GM21360 (cell line): ENCODE data around the gene CBX1.
"Not testable (repeated sequence)": the region's sequence is repeated elsewhere in the genome, so short reads cannot be mapped to it uniquely, and the experiment has no call there.

Experiments
- ATAC-seq: cut with Tn5 transposase; IDR thresholded peaks from one replicate; pipeline ENCODE4 v1.9.1; 2021; ENCODE audit warnings: mild to moderate bottlenecking, moderate library complexity; ENCODE audit not compliant: unreplicated experiment

CBX1 gene

DNA sequence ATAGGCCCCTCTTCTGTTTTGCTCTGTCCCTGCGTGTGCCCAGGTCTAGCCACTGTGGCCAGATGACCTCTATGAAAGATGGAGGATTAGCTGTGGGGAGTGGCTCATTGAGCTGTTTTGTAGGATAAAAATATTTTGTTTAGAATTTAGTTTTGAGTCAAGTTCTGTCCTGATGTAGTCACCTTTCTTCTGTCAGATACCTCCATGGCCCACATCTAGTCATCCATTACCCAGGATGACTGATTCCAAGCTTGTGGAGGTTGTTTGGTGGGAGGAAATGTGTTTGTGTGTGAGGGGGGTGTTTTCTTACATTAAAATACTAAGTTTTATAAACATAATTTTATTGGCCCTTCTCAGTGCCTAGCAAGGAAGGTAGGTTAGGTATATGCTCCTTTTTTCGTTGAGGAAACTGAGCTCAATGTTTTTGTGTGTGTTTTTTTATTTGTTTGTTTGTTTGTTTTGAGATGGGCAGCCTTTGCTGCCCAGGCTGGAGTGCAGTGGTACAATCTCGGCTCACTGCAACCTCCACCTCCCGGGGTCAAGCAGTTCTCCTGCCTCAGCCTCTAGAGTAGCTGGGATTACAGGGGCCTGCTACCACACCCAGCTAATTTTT, 22.6 kb upstream of the CBX1 start:
- no peak for ATAC-seq

DNA sequence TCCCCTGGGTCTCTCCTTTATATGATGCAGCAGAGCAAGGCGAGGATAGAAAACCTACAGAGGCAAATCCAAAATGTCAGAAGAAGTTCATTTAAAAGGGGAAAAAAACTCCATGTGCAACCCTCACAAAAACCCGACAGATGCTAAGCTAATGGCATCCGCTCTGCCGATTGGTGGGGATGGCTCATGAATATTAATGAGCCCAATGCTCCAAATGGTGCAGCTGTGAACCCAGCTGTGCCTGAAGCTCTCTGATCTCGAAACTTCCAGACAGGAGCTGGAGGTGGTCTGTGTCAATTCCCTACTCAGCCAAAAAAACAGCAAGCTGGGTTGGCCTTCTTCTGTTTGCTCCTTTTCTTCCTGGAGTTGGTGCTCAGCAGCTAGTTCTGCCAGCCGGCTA, 21.8 kb upstream of the CBX1 start:
- ATAC-seq: no peak

GRCh38 chr17:48122665-48123045, 21.4 kb upstream of the CBX1 start:
- no peak for ATAC-seq

DNA sequence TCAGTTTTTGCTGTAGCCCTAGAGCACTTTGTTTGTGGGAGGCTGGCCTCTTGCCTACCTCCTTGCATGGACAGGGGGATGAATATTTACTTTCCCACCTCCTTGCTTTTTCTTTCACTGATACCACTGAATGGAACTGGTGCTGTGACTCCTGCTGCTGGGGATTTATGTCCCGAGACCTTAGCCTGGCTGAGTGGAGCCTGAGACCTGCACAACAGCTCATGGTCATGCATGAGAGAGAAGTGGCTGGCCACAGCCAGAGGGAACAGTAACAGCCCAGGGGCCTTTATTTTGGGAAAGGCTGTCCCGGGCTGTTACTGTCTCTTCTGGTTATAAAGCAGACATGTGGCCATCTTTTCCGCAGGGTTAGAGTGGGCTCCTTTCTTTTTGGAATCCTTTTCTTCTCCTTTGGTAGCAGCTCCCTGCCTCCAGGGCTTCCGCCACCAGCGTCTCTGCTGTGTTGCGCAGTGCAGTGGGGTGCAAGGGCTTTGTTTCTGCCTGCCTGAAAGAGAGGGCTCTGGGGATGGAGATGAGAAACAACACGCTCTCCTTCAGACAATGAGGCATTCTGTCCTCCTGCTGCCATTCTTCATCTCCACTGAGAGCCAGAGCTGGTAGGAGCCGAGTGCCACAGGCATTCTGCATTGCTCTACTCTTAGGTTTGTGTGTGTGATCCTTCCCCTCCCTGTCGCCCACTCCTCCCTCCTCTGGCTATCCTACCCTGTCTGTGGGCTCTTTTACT, 20.8 kb upstream of the CBX1 start:
- ATAC-seq: no peak

DNA sequence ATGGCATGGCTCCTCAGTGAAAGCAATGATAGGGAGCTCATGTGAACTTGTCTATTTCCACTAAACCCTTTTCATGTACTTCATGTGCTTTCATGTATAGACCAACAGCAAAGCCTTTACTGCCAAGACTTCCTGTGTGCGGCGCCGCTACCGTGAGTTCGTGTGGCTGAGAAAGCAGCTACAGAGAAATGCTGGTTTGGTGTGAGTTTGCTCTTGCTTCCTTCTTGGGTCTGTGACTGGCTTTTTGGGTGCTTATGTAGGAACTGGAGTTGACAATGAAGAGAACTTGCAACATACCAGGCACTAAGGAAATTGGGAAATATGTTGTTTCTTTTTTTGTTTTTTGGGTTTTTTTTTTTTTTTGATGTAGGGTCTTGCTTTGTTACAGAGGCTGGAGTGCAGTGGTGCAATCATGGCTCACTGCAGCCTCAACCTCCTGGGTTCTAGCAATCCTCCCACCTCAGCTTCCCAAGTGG, 12.0 kb upstream of the CBX1 start:
- ATAC-seq: no peak

DNA sequence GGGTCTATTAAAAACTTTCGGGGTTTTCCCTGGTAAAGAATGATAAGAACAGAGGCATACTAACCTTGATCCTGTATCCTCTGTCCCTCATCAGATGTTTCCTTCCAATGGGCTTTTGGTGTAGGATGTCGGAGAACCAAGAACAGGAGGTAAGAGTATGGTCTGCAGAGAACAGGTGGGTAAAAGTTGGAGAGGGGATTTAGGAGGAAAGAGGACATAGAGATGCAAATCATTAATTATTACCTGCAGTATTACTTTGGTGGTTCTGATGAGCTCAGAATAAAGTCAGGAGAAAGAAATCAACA, 10.6 kb upstream of the CBX1 start:
- ATAC-seq: no peak

DNA sequence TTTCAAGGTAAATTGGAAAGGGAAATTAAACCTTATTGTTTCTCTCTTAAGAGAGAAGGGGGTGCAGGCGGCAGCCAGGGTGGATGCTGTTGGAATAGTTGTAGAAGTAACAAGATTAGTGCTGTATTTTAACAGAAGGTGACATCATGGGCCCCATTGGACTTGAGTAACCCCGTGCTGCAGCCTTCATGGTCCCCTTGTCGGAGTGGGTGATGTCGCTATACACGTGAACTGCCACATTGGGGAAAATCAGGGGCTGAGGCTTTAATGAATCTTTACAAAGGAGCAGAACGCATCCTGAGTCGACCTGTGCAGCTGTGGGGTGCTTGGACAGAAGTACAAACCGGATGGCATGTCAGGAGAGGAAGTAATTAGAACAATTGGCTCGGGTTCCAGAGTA, 9.5 kb upstream of the CBX1 start:
- ATAC-seq: no peak

GRCh38 chr17:48107137-48108055, 6.1 kb upstream of the CBX1 start, which contains the start of gene SNX11:
SNX11 (plus strand) TSS chr17:48107766; CDS start chr17:48112044, 4,278 bp downstream.
- peak; percentile 74 for ATAC-seq

DNA sequence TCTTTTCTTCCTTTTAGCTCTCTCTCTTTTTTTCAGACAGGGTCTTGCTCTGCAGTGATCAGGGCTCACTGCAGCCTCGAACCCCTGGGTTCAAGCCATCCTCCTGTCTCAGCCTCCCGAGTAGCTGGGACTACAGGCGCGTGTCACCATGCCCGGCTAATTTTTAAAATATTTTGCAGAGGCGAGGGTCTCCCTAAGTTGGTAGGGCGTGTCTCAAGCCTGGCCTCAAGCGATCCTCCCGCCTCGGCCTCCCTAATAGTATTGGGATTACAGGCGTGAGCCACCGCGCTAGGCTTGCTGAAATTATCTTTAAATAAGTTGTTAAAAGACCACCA, 5.5 kb upstream of the CBX1 start:
- ATAC-seq: no peak

DNA sequence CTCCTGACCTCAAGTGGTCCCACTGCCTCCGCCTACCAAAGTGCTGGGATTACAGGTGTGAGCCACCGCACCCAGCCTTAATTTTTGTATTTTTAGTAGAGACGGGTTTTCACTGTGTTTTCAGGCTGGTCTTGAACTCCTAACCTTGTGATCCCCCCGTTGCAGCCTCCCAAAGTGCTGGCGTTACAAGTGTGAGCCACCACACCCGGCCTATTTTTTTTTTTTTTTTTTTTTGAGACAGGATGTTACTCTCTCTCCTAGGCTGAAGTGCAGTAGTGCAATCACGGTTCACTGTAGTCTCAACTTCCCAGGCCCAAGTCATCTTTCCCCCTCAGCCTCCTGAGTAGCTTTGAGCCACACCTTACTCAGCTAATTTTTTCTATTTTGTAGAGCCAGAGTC, 3.2 kb upstream of the CBX1 start:
- ATAC-seq: no peak

GRCh38 chr17:48102798-48103715, 1.8 kb upstream of the CBX1 start:
- ATAC-seq: no peak

DNA sequence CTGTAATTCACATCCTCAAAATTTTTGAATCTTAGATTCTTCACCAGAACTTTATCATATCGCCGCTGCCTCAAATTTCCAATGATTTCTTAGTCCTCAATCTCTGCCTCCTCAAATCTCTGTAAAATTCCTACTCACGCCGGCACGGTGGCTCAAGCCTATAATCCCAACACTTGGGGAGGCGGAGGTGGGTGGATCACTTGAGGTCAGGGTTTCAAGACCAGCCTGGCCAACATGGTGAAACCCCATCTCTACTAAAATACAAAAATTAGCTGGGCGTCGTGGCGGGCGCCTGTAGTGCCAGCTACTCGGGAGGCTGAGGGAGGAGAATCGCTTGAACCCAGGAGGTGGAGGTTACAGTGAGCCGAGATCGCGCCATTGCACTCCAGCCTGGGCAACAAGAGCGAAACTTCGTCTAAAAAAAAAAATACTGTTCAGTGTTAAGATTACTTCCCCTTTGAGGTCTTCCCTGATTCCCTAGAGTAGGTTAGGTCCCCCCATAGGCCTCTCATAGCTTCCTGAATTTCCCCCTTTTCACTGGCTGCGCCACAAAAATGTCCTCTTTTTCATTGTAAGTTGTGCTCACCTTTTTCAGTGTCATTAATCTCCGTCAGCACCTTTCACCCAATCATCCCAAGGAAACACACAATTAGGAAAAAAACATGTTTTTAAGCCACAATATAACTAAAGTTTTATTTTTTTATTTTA, 919 bp upstream of the CBX1 start:
- no peak for ATAC-seq

DNA sequence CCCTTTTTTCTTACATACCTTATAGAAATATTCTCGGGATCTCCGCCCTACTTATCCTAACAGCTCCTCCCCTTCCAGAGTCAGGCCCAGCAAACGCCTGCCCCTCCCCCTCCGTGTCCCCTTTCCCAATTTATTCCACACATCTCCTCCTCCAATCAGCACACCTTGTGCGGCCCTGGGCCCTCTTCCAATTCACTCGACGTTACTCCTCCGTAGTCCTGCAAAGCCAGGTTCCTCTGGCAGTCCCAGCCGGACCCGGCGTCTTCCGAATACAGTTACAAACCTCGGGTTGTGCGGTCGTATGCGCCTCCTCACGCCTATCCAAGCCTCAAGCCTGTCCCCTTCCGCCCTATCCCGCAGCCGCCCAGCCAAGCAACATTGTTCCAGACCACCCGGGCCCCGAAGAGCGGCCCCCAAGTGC, 677 bp downstream of the CBX1 start:
- ATAC-seq: no peak

DNA sequence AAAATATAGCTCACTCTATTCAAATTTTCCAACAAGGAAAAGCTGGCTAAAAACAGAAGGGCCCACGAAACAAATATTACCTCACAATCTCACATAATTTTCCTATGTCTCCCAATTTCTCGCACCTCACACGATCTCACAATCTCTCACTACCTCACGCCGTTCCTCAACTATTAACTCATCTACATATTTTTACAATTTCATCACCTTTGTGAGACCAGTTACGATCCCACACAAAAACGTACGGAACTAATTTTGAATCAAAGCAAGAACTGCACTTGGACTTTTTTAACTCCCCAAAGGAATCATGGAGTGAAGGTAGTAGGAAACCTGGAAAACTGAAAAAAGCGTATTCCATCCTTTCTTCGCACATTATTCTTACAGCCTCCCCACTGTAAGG, 1.1 kb downstream of the CBX1 start:
- no peak for ATAC-seq

DNA sequence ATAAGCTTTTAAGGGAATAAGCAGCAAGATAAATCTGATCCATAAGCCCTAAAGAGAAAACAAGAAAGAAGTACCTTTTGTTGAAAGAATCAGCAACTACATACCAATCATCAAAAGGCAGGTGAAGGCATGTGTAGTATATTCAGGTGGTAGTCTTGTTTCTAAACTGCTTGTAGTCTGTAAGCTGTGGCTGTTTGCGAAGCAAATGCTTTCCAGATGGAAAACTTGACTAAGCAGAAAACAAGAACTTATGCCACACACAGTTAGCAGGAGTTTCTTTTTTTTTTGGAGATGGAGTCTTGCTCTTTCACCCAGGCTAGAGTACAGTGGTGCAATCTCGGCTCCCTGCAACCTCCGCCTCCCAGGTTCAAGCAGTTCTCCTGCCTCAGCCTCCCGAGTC, 5.7 kb downstream of the CBX1 start:
- ATAC-seq: no peak

GRCh38 chr17:48093341-48094045, 7.8 kb downstream of the CBX1 start:
- no peak for ATAC-seq

DNA sequence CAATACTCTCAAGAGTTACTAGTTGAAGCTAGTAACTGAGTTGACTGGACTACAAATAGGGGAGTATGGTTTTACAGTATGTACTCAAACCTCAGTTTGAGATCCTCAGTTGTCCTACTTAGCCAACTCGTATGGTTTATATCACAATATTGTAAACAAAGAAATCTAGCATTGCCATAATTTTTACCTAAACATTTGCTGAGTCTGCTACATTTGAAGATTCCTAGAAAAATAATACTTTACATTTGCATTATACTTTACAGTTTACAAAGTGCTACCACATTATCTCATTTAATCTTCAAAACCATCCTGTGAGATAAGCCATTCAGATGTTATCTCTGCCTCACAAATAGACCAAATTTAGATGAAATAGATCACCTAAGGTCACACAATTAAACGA, 16.3 kb downstream of the CBX1 start:
- no peak for ATAC-seq

GRCh38 chr17:48081858-48082257, 19.4 kb downstream of the CBX1 start:
- ATAC-seq: no peak

DNA sequence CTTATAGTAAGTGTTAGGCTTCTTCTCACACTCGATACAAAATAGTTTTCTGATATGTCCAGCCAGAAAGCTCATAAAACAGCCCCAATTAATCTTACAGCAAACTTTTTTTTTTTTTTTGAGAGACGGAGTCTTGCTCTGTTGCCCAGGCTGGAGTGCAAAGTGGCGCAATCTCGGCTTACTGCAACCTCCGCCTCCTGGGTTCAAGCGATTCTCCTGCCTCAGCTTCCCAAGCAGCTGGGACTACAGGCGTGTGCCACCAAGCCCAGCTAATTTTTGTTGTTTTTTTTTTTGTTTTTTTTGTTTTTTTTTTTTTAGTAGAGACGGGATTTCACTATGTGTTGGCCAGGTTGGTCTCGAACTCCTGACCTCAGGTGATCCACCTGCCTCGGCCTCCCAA, 24.1 kb downstream of the CBX1 start:
- not testable (repeated sequence) for ATAC-seq
